ENCODE data around the gene ART5.

- TF ChIP-seq EP300 (IDR thresholded peaks at IDR 0.05) (no peak), POLR2A (IDR thresholded peaks at IDR 0.05) (no peak), CTCF (IDR thresholded peaks at IDR 0.05) (no peak), POLR2AphosphoS5 (IDR thresholded peaks at IDR 0.05) (no peak)
Measured at GRCh38 chr11:3639841-3640240, 2.0 kb downstream of the ART5 start.

Data from upper lobe of left lung (tissue), 4 donors.